Raji (cell line): Measurements from ENCODE around the gene TLR5.

ENCODE experiments used
- POLR2A ChIP-seq: IDR thresholded peaks from 2 replicates; pipeline ENCODE4 v1.6.1; 2011; ENCODE audit warnings: low read depth, low read length, control low read depth; ENCODE audit not compliant: insufficient read depth

Gene TLR5

GRCh38 chr1:223136086-223136485 is 7.0 kb downstream of the TLR5 start:
- no peak for TF ChIP-seq POLR2A

- no peak for TF ChIP-seq POLR2A
Measured at GRCh38 chr1:223135176-223135942, 7.7 kb downstream of the TLR5 start.

- TF ChIP-seq POLR2A, result no peak
Measured at GRCh38 chr1:223133824-223134435, 9.1 kb downstream of the TLR5 start.

DNA sequence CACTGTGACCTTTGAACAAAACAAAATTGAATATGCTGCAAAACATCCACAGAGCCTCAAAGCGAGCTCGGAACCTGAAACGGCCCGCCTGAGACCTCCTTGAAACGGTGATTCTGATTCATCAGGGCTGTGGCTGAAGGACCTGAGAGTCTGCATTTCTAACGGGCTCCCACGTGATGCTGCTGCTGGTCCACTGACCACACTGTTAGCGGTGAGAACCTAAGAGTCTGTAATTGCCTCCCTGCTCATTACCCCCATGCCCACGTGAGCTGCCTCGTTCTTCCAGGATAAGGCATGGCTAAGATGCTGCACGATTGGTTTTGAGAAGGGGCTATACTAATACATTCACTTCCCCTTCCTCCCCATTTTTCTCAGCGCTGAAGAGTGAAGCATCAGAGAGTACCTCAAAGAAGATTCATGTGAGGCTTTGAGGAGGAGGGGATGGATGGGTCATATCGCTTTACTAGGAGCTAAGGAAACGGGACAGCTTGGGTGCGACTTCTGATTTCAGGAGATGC is 9.7 kb downstream of the TLR5 start:
- TF ChIP-seq POLR2A, result no peak

- TF ChIP-seq POLR2A, result no peak
Measured at GRCh38 chr1:223129229-223129901, 13.7 kb downstream of the TLR5 start.

DNA sequence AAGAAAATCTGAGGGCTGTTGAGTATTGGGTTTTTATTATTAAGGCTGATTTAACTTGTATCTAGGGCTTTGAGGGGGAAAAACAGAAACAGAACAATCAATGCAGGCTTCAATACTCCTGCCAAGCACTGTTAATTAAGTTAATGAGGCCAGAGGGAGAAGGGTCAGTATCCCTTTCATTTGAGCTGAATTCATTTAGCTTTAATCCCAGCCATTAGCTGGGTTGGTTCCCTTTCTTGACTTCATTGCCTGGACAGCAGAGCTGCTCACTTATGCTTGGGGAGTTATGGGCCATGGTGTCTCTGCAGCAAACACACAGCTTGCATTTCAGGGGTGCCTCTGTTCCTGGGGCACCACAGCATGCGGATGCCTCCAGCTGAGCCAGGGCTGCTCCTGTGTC is 16.3 kb downstream of the TLR5 start:
- TF ChIP-seq POLR2A, result no peak

GRCh38 chr1:223125766-223126165 is 17.3 kb downstream of the TLR5 start:
- no peak for TF ChIP-seq POLR2A

- TF ChIP-seq POLR2A, result no peak
Measured at GRCh38 chr1:223123011-223123610, 19.9 kb downstream of the TLR5 start.

DNA sequence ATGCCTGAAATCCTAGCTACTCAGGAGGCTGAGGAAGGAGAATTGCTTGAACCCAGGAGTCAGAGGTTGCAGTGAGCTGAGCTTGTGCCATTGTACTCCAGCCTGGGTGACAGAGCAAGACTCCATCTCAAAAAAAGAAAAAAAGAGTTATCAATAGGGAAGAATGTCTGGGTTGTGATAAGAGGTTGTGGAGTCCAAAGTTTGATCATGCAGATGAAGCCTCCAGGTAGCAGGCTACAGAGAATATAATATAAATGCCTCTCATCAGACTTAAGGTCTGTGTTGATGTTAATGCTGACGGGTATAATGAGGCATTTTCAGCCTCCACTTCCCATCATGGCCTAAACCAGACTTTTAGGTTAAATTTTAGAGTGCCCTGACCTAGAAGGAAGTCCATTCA is 24.6 kb downstream of the TLR5 start:
- TF ChIP-seq POLR2A, result no peak

DNA sequence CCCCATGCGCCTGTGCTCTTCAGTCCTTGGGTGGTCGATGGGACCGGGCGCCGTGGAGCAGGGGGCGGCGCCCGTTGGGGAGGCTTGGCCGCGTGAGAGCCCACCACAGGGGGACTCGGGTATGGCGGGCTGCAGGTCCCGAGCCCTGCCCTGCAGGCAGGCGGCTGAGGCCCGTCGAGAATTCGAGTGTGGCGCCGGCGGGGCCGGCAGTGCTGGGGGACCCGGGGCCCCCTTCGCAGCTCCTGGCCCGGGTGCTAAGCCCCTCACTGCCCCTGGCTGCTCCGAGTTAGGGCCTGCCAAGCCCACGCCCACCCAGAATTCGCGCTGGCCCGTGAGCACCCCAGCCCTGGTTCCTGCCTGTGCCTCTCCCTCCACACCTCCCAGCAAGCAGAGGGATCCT is 26.1 kb downstream of the TLR5 start:
- no peak for TF ChIP-seq POLR2A

- no peak for TF ChIP-seq POLR2A
Measured at GRCh38 chr1:223114871-223115270, 28.2 kb downstream of the TLR5 start.

GRCh38 chr1:223110952-223111351 is 32.1 kb downstream of the TLR5 start:
- TF ChIP-seq POLR2A, result no peak

DNA sequence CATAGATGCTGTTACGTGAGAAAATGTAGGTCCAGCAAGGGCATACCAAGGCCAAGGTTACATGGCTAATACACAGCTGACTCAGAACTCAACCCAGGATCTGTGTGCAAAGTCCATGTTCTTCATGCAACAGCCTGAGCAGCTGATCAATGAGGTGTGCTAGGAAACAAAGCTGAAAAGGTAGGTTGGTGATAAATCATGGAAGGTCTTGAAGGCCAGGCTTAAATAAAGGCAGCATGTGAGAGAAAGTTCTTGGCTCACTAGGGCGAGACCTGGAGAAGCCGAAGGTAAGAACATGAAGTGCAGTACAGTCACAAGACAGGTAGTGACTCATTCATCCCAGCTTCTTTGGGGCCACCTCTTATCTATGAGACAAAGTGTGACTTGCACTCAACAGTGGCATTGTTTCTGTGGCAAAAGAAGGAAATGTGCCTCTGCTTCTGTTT is 33.4 kb downstream of the TLR5 start:
- TF ChIP-seq POLR2A, result no peak

GRCh38 chr1:223106856-223107255 is 36.2 kb downstream of the TLR5 start:
- TF ChIP-seq POLR2A, result no peak

GRCh38 chr1:223105568-223105967 is 37.5 kb downstream of the TLR5 start:
- no peak for TF ChIP-seq POLR2A

DNA sequence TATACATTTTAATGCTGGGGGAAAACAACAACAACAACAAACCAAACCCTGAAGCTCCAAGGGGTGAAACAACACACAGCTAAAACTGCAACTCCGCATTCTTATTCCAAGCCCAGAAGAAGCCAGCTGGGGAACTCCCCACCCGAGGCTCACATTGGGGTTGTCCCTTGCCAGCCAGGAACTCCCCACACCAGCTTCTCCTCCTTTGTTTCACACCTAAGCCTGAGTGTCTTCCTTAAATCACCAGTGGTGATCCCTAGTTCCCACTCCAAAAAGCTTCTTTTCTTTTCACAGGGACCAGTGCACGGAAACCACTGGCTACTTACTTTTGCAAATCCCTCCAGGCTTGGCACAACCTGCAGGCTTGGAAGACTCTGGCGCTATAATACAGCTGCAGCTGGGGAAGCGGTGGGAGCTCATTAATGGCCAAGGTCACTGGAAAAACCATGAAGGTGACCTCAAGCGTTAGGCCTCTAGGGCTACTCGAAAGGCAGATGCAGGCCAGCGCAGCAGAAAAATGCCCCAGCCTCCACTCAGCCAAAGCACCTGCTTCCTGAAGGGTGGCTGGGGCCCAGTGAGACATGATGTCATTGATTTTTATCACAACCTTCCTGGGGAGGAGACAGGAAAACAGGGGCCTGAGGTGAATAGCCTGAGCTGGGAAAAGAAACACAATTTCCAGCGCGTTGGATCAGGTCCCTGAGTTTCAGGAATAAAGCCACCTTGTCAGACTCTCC is 40.1 kb downstream of the TLR5 start:
- no peak for TF ChIP-seq POLR2A

DNA sequence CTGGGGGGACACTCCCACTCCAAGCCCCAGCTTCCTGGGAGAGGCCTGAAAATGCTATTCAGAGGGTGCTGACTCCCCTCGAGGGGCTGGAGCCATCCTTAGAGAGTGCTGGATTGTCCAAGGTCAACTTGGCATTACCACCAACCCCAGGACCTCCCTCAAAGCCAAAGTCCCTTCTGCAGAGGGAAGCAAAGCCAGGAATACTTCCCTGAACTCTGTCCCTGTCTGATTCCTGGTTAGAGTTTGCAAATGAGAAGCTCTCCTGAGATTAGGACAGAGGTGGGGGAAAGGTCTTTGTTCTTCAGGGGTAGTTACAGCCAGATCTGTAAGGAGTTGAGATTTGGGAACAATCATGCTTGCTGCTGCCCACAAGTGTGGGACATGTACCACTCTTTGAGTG is 45.3 kb downstream of the TLR5 start:
- no peak for TF ChIP-seq POLR2A
